ENCODE measurements around the gene SIVA1. TPM values are rescaled to one million over a fixed set of nuclear protein-coding genes. Genes with fewer than 3 reads are reported as not detected.

SIVA1 gene
- total RNA-seq, 1 donor from 2014 or later: 30.5 TPM

DNA sequence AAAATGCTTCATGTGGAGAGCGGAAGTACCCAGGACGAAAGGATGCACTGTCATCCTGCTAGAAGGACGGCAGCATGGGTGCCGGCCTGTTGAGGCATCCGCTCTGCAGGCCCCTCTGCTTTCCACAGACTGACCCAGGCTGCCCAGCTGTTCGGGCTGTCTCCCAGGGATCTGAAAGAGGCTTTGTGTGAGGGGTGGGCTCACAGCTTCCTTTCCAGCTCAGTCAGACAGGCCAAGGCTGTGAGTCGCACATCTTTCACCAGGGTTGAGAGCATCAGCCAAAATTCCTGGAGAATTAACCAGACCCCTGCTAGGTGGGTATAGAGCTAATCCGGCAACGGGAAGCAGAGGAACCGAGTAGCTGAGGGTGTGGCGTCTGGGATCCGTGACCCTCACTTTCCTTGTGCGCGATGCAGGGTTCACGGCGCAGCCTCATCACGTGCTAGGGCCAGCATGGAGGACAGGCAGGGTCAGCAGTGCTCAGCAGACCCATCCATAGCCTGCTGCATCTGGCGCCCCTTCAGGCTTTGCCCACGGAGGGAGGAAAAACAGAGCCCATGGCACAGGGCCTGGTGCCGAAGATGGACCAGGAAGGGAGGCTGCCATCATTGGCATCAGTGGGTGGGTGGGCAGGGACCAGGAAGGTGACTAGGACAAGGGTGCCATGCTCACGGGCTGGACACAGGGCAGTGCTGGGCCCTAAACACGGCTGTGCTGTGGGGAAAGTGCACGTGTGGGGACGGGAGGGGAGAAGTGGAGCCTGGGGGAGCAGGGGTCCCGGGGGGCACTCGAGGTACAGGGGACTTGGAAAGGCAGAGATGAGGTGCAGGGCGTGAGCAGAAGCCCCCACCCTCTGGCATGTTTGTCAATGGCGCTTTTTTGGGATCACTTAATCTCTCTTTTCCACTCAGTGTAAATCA lies 9.2 kb upstream of the SIVA1 start:
- Mint-ChIP-seq H3K4me1 (ENCODE audit: low read depth, unreplicated experiment) (peaks cover 11% of the 10 kb centered on the region), H3K36me3 (ENCODE audit: unreplicated experiment) (no peaks in the 10 kb centered on the region), H3K27ac (ENCODE audit: unreplicated experiment) (no peak overlapping the region), H3K9me3 (ENCODE audit: unreplicated experiment) (peaks cover 4% of the 10 kb centered on the region), H3K27me3 (ENCODE audit: unreplicated experiment) (peaks cover 7% of the 10 kb centered on the region), H3K4me3 (ENCODE audit: unreplicated experiment) (no peak overlapping the region)
- no peak for DNase-seq
- TF ChIP-seq, protein P1, sequence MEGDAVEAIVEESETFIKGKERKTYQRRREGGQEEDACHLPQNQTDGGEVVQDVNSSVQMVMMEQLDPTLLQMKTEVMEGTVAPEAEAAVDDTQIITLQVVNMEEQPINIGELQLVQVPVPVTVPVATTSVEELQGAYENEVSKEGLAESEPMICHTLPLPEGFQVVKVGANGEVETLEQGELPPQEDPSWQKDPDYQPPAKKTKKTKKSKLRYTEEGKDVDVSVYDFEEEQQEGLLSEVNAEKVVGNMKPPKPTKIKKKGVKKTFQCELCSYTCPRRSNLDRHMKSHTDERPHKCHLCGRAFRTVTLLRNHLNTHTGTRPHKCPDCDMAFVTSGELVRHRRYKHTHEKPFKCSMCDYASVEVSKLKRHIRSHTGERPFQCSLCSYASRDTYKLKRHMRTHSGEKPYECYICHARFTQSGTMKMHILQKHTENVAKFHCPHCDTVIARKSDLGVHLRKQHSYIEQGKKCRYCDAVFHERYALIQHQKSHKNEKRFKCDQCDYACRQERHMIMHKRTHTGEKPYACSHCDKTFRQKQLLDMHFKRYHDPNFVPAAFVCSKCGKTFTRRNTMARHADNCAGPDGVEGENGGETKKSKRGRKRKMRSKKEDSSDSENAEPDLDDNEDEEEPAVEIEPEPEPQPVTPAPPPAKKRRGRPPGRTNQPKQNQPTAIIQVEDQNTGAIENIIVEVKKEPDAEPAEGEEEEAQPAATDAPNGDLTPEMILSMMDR (IDR thresholded peaks at IDR 0.05; ENCODE audit: partially characterized antibody, unreplicated experiment): no peak

DNA sequence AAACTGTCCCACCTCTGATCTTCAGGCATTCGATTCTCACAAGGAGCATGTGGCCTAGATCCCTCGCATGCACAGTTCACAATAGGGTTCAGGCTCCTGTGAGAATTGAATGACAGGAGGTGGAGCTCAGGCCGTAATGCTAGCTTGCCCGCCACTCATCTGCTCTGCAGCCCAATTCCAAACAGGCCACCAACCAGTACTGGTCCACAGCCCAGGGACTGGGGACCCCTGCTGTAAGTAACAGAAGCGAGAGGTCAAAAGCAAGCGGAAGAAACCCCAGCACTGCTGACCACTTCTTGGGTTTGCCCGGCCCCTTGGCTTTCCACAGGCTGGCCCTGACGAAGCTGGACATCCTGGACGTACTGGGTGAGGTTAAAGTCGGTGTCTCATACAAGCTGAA lies 8.5 kb upstream of the SIVA1 start:
- no peak for DNase-seq
- H3K4me3 Mint-ChIP-seq (ENCODE audit: unreplicated experiment): no peak overlapping the region
- no peaks in the 10 kb centered on the region for H3K36me3 Mint-ChIP-seq (ENCODE audit: unreplicated experiment)
- H3K27ac Mint-ChIP-seq (ENCODE audit: unreplicated experiment): no peak overlapping the region
- H3K27me3 Mint-ChIP-seq (ENCODE audit: unreplicated experiment): peaks cover 7% of the 10 kb centered on the region
- peaks cover 14% of the 10 kb centered on the region for H3K4me1 Mint-ChIP-seq (ENCODE audit: low read depth, unreplicated experiment)
- TF ChIP-seq, protein P1 (IDR thresholded peaks at IDR 0.05; ENCODE audit: partially characterized antibody, unreplicated experiment): no peak
- H3K9me3 Mint-ChIP-seq (ENCODE audit: unreplicated experiment): peaks cover 6% of the 10 kb centered on the region

DNA sequence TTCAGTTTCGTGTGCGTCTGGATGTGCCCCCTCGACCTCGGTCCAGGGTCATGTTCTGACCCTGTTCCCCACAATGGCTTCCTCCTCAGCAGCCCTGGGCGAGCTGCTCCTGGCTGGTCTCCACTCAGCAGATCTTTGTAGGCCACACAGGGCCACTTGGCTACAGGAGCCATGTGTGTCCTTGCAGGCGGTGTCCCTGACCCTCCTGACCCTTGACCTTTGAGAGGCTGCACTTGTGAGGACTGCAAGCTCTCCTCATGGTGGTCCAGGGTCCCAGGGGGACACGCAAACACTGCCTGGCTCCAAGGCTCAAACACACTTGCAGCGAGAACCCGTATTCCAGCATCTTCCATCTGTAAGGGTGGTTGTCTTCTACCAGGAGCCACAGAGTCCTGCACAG lies 7.5 kb upstream of the SIVA1 start:
- H3K27ac Mint-ChIP-seq (ENCODE audit: unreplicated experiment): no peak overlapping the region
- DNase-seq: no peak
- TF ChIP-seq, protein P1 (IDR thresholded peaks at IDR 0.05; ENCODE audit: partially characterized antibody, unreplicated experiment): no peak
- no peak overlapping the region for H3K4me3 Mint-ChIP-seq (ENCODE audit: unreplicated experiment)
- no peaks in the 10 kb centered on the region for H3K36me3 Mint-ChIP-seq (ENCODE audit: unreplicated experiment)
- peaks cover 14% of the 10 kb centered on the region for H3K4me1 Mint-ChIP-seq (ENCODE audit: low read depth, unreplicated experiment)
- H3K27me3 Mint-ChIP-seq (ENCODE audit: unreplicated experiment): peaks cover 4% of the 10 kb centered on the region
- H3K9me3 Mint-ChIP-seq (ENCODE audit: unreplicated experiment): peaks cover 2% of the 10 kb centered on the region

DNA sequence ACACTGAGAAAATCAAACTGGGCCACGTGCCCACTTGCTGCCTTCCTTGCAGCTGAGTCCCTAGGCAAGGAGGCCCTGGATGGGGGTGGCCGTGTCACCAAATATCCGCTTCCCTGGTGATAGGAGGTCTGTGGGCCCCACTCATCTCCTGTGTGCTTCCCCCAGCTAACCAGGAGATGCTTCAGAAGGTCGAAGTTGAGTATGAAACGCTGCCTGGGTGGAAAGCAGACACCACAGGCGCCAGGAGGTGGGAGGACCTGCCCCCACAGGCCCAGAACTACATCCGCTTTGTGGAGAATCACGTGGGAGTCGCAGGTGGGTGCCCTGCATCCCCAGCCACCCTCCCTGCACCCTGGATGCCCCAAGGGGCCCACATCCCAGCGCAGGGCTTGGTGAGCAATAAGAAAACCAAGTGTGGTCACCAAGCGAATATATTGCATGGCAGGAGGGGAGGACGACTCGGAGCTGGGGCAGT lies 6.8 kb upstream of the SIVA1 start:
- DNase-seq: no peak
- Mint-ChIP-seq H3K4me1 (ENCODE audit: low read depth, unreplicated experiment) (peaks cover 14% of the 10 kb centered on the region), H3K27me3 (ENCODE audit: unreplicated experiment) (peaks cover 6% of the 10 kb centered on the region), H3K9me3 (ENCODE audit: unreplicated experiment) (peaks cover 3% of the 10 kb centered on the region), H3K27ac (ENCODE audit: unreplicated experiment) (no peak overlapping the region), H3K4me3 (ENCODE audit: unreplicated experiment) (no peak overlapping the region), H3K36me3 (ENCODE audit: unreplicated experiment) (no peaks in the 10 kb centered on the region)
- TF ChIP-seq, protein P1 (IDR thresholded peaks at IDR 0.05; ENCODE audit: partially characterized antibody, unreplicated experiment): no peak

DNA sequence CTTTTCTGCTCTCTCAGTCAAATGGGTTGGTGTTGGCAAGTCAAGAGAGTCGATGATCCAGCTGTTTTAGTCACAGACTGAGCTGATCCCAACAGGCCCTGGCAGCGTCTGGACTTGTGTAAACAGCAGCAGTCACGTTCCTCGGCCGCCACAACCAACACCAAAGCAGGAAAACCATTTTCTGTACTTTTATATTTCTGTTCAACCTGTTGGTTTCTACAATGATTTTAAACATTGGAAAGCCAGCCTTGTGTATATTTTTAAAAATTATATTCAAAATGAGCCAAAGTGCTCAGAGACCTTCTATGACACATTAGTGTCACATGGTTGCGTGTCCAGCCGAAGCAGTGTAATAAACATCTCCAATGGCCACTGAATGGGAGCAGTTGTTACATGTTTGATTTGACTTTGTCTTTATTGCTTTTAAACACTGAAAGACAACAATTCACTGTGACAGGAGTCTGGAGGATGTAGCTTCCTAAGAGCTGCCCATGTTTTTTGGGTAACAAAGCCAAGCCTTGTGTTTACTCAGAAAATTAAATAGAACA lies 5.9 kb upstream of the SIVA1 start:
- Mint-ChIP-seq H3K4me3 (ENCODE audit: unreplicated experiment) (no peak overlapping the region), H3K9me3 (ENCODE audit: unreplicated experiment) (peaks cover 3% of the 10 kb centered on the region), H3K36me3 (ENCODE audit: unreplicated experiment) (no peaks in the 10 kb centered on the region), H3K27me3 (ENCODE audit: unreplicated experiment) (peaks cover 6% of the 10 kb centered on the region), H3K4me1 (ENCODE audit: low read depth, unreplicated experiment) (peaks cover 14% of the 10 kb centered on the region), H3K27ac (ENCODE audit: unreplicated experiment) (no peak overlapping the region)
- DNase-seq: no peak
- TF ChIP-seq, protein P1 (IDR thresholded peaks at IDR 0.05; ENCODE audit: partially characterized antibody, unreplicated experiment): no peak
